Upper lobe of right lung (tissue), 1 donor: ENCODE measurements around the gene BUB1. TPM values are rescaled to one million over a fixed set of nuclear protein-coding genes. Genes with fewer than 3 reads are reported as not detected.
"Not testable (repeated sequence)": the region's sequence is repeated elsewhere in the genome, so short reads cannot be mapped to it uniquely, and the experiment has no call there.

ENCODE experiments used
- ATAC-seq: fragments of 200-7000 bp; cut with Tn5 transposase; one replicate; pipeline ENCODE4 v1.9.1; 2020; ENCODE audit warnings: mild to moderate bottlenecking, moderate library complexity
- DNase-seq: peaks from one replicate; pipeline ENCODE4 v3.0.0-alpha.2; 2020
- H3K27ac ChIP-seq: fragments of 200-600 bp; one replicate; pipeline ENCODE4 v1.8.0; 2022
- H3K27me3 ChIP-seq: fragments of 200-600 bp; one replicate; pipeline ENCODE4 v1.8.0; 2022; ENCODE audit warnings: mild to moderate bottlenecking
- H3K36me3 ChIP-seq: fragments of 200-600 bp; one replicate; pipeline ENCODE4 v1.8.0; 2022
- H3K4me1 ChIP-seq: fragments of 200-600 bp; one replicate; pipeline ENCODE4 v1.8.0; 2022
- H3K4me3 ChIP-seq: fragments of 200-600 bp; one replicate; pipeline ENCODE4 v1.8.0; 2022; ENCODE audit warnings: mild to moderate bottlenecking
- H3K9me3 ChIP-seq: fragments of 200-600 bp; one replicate; pipeline ENCODE4 v1.8.0; 2022
- intact Hi-C: fragments of 100-400 bp; cut with DNase I; formaldehyde crosslinking; loops from one replicate; pipeline ENCODE4 v1.11.0; 2022
- total RNA-seq: library from RNA; stranded (reverse); fragmentation: NEBNext Ultra II Directional; extraction: Animal tissue kit (Norgen Biotek cat#: 25700); gene quantifications from one replicate; pipeline ENCODE4 v1.2.1, GENCODE V29; 2021
- TF ChIP-seq, protein P1 (sequence below): fragments of 200-600 bp; IDR thresholded peaks from one replicate; pipeline ENCODE4 v1.8.0; 2022; ENCODE audit warnings: antibody characterized with exemption
- donor health status: DM: no; HTN: yes; CAD: no; lungs with severe emphysema.

BUB1 gene
- total RNA-seq, 1 donor from 2014 or later, result 2.4 TPM

DNA sequence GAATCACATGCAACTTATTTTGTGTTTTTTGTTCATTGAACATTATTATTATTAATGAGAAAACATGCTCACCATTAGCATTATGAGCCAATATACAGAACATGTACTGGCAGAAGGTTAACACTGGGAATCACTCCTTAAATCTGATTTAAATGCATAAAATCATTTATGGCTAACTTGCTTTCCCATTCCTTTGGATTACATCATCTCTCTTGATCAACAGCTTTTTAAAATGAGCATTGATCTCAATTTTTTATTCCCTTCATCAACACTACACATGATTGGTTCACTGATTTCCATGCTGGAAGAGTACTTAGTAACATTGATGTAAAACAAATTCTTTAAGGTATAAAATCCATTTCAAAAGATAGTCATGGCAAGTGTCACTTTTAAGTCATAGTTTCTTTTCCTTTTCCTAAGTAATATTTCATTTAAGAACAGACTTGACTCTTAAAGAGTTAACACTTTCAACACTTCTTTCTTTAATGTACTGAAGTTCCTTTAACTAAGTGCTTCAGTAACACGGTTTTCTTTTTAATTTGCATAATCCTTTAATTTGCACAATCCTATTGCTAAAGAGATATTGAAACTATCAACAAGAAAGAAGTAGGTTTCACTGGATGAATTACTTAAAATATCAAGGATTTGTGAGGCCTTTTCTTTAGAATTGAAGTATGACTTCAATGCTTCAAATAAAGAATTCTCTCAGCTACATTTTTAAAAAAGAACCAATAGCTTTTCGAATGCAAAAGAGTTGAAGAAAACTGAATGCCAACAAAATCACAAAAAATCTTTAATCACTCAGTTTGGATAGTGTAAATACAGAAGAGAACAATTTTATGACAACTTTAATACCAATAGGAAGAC lies 24.9 kb upstream of the BUB1 start:
- H3K27ac ChIP-seq, result no peak overlapping the region
- H3K4me1 ChIP-seq, result no peaks in the 10 kb centered on the region
- ATAC-seq (no peak), DNase-seq (no peak)
- no peaks in the 10 kb centered on the region for H3K36me3 ChIP-seq
- intact Hi-C loops, result no loop called here
- TF ChIP-seq, protein P1, sequence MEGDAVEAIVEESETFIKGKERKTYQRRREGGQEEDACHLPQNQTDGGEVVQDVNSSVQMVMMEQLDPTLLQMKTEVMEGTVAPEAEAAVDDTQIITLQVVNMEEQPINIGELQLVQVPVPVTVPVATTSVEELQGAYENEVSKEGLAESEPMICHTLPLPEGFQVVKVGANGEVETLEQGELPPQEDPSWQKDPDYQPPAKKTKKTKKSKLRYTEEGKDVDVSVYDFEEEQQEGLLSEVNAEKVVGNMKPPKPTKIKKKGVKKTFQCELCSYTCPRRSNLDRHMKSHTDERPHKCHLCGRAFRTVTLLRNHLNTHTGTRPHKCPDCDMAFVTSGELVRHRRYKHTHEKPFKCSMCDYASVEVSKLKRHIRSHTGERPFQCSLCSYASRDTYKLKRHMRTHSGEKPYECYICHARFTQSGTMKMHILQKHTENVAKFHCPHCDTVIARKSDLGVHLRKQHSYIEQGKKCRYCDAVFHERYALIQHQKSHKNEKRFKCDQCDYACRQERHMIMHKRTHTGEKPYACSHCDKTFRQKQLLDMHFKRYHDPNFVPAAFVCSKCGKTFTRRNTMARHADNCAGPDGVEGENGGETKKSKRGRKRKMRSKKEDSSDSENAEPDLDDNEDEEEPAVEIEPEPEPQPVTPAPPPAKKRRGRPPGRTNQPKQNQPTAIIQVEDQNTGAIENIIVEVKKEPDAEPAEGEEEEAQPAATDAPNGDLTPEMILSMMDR, result no peak
- H3K27me3 ChIP-seq, result no peaks in the 10 kb centered on the region
- no peaks in the 10 kb centered on the region for H3K9me3 ChIP-seq
- no peak overlapping the region for H3K4me3 ChIP-seq

GRCh38 chr2:110698253-110698652 lies 20.4 kb upstream of the BUB1 start:
- H3K4me1 ChIP-seq, H3K27ac ChIP-seq, DNase-seq, intact Hi-C loops, H3K27me3 ChIP-seq, H3K4me3 ChIP-seq, H3K9me3 ChIP-seq, ATAC-seq, H3K36me3 ChIP-seq: not testable (repeated sequence)

DNA sequence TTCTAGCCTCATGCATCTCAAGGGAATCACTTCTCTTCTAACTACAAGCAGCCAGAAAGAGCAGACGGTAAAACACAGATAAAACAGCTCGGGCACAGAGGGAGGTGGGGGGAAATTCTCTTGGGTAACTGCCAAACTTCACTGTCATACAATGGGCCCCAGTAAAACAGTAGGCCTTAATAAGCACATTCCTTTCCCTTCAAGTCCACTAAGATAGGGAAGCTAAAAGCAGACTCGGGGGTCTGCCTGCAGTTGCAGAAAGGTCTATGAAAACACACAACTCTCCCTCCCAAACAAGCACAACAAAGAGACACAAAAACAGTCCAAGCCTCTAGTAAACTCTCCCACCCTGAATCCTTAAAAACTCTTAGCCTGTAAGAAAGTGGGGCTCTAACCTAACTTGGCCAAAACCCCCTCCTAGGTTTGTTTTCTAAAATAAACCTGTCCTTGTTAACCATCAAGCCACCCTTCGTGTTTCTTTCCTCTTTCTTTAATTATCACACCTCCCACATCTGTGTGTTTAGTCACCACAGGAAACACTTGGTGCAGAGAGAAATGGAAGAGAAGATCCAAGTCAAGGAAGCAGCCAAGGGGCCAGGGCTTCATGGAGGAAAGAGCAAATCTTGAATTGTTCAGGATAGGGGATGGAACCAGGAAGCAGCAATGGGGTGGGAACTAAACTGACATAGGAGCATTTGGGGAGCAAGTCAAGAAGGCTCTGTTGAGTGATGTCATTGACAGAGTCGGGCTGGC lies 17.5 kb upstream of the BUB1 start:
- DNase-seq, ATAC-seq, H3K4me3 ChIP-seq: not testable (repeated sequence)

DNA sequence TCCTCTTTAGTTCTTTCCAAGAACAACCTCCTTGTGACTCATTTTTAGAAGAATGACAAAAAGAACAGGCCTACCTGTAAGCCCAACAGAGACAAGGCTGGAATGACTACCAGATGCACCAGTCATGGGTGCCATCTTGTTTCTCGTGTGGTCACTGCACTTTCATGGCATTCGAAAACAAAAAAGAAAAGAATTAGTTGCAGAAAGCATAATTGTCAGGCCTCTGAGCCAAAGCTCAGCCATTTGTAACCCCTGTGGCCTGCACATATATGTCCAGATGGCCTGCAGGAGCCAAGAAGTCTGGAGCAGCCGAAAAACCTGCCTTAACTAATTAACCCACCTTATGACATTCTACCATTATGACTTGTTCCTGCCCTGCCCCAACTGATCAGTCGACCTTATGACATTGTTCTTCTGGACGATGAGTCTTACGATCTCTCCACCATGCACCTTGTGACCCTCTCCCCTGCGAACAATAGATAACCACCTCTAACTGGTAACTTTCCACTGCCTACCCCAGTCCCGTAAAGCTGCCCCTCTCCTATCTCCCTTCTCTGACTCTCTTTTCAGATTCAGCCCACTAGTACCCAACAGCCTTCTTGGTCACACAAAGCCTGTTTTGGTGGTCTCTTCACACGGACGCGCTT lies 13.9 kb upstream of the BUB1 start:
- Histone ChIP-seq H3K4me1 (no peaks in the 10 kb centered on the region), H3K36me3 (no peaks in the 10 kb centered on the region), H3K4me3 (no peak overlapping the region), H3K9me3 (no peaks in the 10 kb centered on the region), H3K27ac (no peak overlapping the region), H3K27me3 (no peaks in the 10 kb centered on the region)
- TF ChIP-seq, protein P1, result no peak
- intact Hi-C loops, result no loop called here
- DNase-seq, result no peak
- ATAC-seq, result no peak

More for the DNA sequence above, 17.5 kb upstream of the BUB1 start:
- H3K36me3 ChIP-seq, intact Hi-C loops, H3K9me3 ChIP-seq, H3K4me1 ChIP-seq, H3K27me3 ChIP-seq, H3K27ac ChIP-seq: not testable (repeated sequence)

- intact Hi-C loops, result no loop called here
Measured at GRCh38 chr2:110690083-110690965, 12.5 kb upstream of the BUB1 start.

More at GRCh38 chr2:110690083-110690965, 12.5 kb upstream of the BUB1 start:
- Histone ChIP-seq H3K9me3 (no peaks in the 10 kb centered on the region), H3K4me1 (no peaks in the 10 kb centered on the region), H3K27me3 (no peaks in the 10 kb centered on the region), H3K4me3 (no peak overlapping the region), H3K27ac (no peak overlapping the region), H3K36me3 (no peaks in the 10 kb centered on the region)
- TF ChIP-seq, protein P1, result no peak
- ATAC-seq (no peak), DNase-seq (no peak)
